KMS-11 (cell line): ENCODE results near the gene CTAG2.

Source experiments
- H2AFZ ChIP-seq: fragments of 200-600 bp; sonication (generic); 2 replicates; pipeline ENCODE4 v1.6.1; 2016; ENCODE audit warnings: antibody characterized with exemption, mixed run types, low read depth
- H3K27ac ChIP-seq: fragments of 200-600 bp; sonication (generic); 2 replicates; pipeline ENCODE4 v1.6.1; 2016; ENCODE audit warnings: mild to moderate bottlenecking, mixed run types
- H3K27me3 ChIP-seq: fragments of 200-600 bp; sonication (generic); 2 replicates; pipeline ENCODE4 v1.6.1; 2017; ENCODE audit warnings: mild to moderate bottlenecking, low read depth, mixed run types, moderate library complexity; ENCODE audit not compliant: insufficient read depth
- H3K36me3 ChIP-seq: fragments of 200-600 bp; sonication (generic); 2 replicates; pipeline ENCODE4 v1.6.1; 2017; ENCODE audit warnings: mild to moderate bottlenecking, mixed run types; ENCODE audit not compliant: insufficient read depth
- H3K4me1 ChIP-seq: fragments of 200-600 bp; sonication (generic); 2 replicates; pipeline ENCODE4 v1.6.1; 2016; ENCODE audit warnings: mild to moderate bottlenecking, low read depth, mixed run types; ENCODE audit not compliant: poor library complexity, severe bottlenecking
- H3K4me2 ChIP-seq: fragments of 200-600 bp; sonication (generic); 2 replicates; pipeline ENCODE4 v1.7.0; 2016; ENCODE audit warnings: mild to moderate bottlenecking, mixed run types
- H3K4me3 ChIP-seq: fragments of 200-600 bp; sonication (generic); IDR thresholded peaks from 2 replicates; pipeline ENCODE4 v1.6.1; 2017; ENCODE audit warnings: low read depth, low read length, mixed read lengths; ENCODE audit not compliant: insufficient read depth
- H3K79me2 ChIP-seq: fragments of 200-600 bp; sonication (generic); 2 replicates; pipeline ENCODE4 v1.6.1; 2016; ENCODE audit warnings: low read depth, mixed run types; ENCODE audit not compliant: insufficient read depth
- H3K9ac ChIP-seq: fragments of 200-600 bp; sonication (generic); 2 replicates; pipeline ENCODE4 v1.6.1; 2016; ENCODE audit warnings: mild to moderate bottlenecking, mixed run types
- H4K20me1 ChIP-seq: fragments of 200-600 bp; sonication (generic); 2 replicates; pipeline ENCODE4 v1.6.1; 2016; ENCODE audit warnings: mild to moderate bottlenecking, mixed run types; ENCODE audit not compliant: insufficient read depth
- CTCF ChIP-seq: fragments of 200-600 bp; sonication (generic); conservative IDR thresholded peaks from 2 replicates; pipeline ENCODE4 v1.6.1; 2017; ENCODE audit warnings: low read depth, mild to moderate bottlenecking, antibody characterized with exemption, low read length, moderate library complexity, mixed read lengths

CTAG2 gene

GRCh38 chrX:154658187-154658586, 4.8 kb upstream of the CTAG2 start:
- H3K36me3 ChIP-seq: no peaks in the 10 kb centered on the region
- H3K79me2 ChIP-seq: no peaks in the 10 kb centered on the region
- H4K20me1 ChIP-seq: no peaks in the 10 kb centered on the region
- no peak overlapping the region for H3K4me2 ChIP-seq
- H3K27me3 ChIP-seq: no peaks in the 10 kb centered on the region
- peaks cover 5% of the 10 kb centered on the region for H3K4me1 ChIP-seq
- no peak overlapping the region for H2AFZ ChIP-seq
- TF ChIP-seq CTCF: no peak
- H3K27ac ChIP-seq: no peak overlapping the region
- no peak overlapping the region for H3K4me3 ChIP-seq
- no peak overlapping the region for H3K9ac ChIP-seq

GRCh38 chrX:154657226-154657805, 3.9 kb upstream of the CTAG2 start:
- no peaks in the 10 kb centered on the region for H3K79me2 ChIP-seq
- no peaks in the 10 kb centered on the region for H3K36me3 ChIP-seq
- H4K20me1 ChIP-seq: no peaks in the 10 kb centered on the region
- peaks cover 5% of the 10 kb centered on the region for H3K4me1 ChIP-seq
- H3K27me3 ChIP-seq: no peaks in the 10 kb centered on the region
- no peak overlapping the region for H2AFZ ChIP-seq
- no peak overlapping the region for H3K4me3 ChIP-seq
- no peak overlapping the region for H3K9ac ChIP-seq
- TF ChIP-seq CTCF: no peak
- H3K4me2 ChIP-seq: no peak overlapping the region
- H3K27ac ChIP-seq: no peak overlapping the region

- Histone ChIP-seq H4K20me1 (no peaks in the 10 kb centered on the region), H3K4me3 (no peak overlapping the region), H3K4me2 (no peak overlapping the region), H2AFZ (no peak overlapping the region), H3K36me3 (no peaks in the 10 kb centered on the region), H3K4me1 (no peaks in the 10 kb centered on the region), H3K27me3 (no peaks in the 10 kb centered on the region), H3K79me2 (no peaks in the 10 kb centered on the region), H3K9ac (no peak overlapping the region), H3K27ac (no peak overlapping the region)
- TF ChIP-seq CTCF: no peak
Observed at GRCh38 chrX:154655786-154656185, 2.4 kb upstream of the CTAG2 start.

- TF ChIP-seq CTCF: no peak
- no peaks in the 10 kb centered on the region for H3K4me1 ChIP-seq
- H2AFZ ChIP-seq: no peak overlapping the region
- H3K4me2 ChIP-seq: no peak overlapping the region
- no peaks in the 10 kb centered on the region for H3K79me2 ChIP-seq
- no peaks in the 10 kb centered on the region for H3K27me3 ChIP-seq
- H3K4me3 ChIP-seq: no peak overlapping the region
- H3K9ac ChIP-seq: no peak overlapping the region
- no peaks in the 10 kb centered on the region for H4K20me1 ChIP-seq
- no peak overlapping the region for H3K27ac ChIP-seq
- no peaks in the 10 kb centered on the region for H3K36me3 ChIP-seq
Observed at GRCh38 chrX:154655346-154655745, 2.0 kb upstream of the CTAG2 start.
